ENCODE results near the gene MSL3B.

Gene MSL3B

DNA sequence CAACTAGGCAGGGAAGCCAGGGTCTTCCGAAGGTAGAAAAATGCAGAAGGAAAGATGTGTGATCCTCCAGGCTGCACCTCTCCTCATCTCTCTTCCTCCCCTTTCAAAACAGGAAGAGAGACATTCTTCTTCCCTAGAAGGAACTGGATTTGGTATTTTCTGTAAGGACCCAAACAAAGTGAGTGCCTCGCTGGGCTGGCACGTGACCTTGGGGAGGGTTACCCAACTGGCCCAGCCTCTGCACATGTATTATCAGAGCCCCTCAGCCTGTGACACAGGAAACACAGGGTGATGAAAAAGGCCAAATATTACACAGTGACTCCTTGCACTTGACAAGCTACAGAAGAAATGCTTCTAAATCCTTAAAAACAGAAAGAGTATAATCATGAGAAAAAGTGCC, 16.1 kb downstream of the MSL3B start:
- 78% methylated on average over 3 of the region's 3 CpGs; no CpG with 5 or more reads in 1 of the 2 donors for WGBS, 2 donors (ENCODE audit: low coverage in 1 of 2)
- Histone ChIP-seq H3K9me3 (no peaks in the 10 kb centered on the region), H3K27ac (no peak overlapping the region), H3K36me3 (no peaks in the 10 kb centered on the region), H3K27me3 (no peaks in the 10 kb centered on the region), H3K4me1 (peaks cover 0 to 17% (median 12%) of the 10 kb centered on the region in 4 donors), H3K4me3 (no peak overlapping the region)
- intact Hi-C loops (cut with DNase I; ENCODE audit: low total_unique reads) (no loop called here), in situ Hi-C loops (cut with MboI; ENCODE audit: low pct_ligation_motif_present in 1 of 4, low pct_unique_long_range_greater_than_20kb in 1 of 4, low sequenced_read_pairs in 3 of 4) (no loop called here)
- TF ChIP-seq EP300 (IDR thresholded peaks at IDR 0.05; ENCODE audit: low read depth), result no peak
- TF ChIP-seq, protein P1, sequence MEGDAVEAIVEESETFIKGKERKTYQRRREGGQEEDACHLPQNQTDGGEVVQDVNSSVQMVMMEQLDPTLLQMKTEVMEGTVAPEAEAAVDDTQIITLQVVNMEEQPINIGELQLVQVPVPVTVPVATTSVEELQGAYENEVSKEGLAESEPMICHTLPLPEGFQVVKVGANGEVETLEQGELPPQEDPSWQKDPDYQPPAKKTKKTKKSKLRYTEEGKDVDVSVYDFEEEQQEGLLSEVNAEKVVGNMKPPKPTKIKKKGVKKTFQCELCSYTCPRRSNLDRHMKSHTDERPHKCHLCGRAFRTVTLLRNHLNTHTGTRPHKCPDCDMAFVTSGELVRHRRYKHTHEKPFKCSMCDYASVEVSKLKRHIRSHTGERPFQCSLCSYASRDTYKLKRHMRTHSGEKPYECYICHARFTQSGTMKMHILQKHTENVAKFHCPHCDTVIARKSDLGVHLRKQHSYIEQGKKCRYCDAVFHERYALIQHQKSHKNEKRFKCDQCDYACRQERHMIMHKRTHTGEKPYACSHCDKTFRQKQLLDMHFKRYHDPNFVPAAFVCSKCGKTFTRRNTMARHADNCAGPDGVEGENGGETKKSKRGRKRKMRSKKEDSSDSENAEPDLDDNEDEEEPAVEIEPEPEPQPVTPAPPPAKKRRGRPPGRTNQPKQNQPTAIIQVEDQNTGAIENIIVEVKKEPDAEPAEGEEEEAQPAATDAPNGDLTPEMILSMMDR (IDR thresholded peaks at IDR 0.05), result no peak
- DNase-seq, result no peak

DNA sequence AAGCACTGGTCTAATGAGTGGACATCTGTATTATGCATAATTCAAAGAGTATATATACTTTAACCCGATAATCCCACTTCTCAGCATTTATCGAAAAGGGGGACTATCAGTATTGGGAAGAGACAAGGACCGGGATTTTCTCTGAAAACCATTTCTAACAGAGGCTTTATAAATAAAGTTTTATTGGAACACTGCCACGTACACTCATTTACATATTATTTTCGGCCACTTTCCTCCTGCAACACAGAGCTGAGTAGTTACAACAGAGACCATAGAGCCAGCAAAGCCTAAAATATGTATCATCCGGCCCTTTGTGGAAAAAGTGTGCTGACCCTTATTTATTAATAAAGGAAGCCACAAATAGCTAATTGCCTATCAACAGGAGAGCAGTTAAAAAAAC, 17.0 kb downstream of the MSL3B start:
- Histone ChIP-seq H3K4me3 (no peak overlapping the region), H3K27ac (no peak overlapping the region), H3K9me3 (no peaks in the 10 kb centered on the region), H3K27me3 (no peaks in the 10 kb centered on the region), H3K36me3 (no peaks in the 10 kb centered on the region), H3K4me1 (peaks cover 0 to 17% (median 12%) of the 10 kb centered on the region in 4 donors)
- TF ChIP-seq EP300 (IDR thresholded peaks at IDR 0.05; ENCODE audit: low read depth), result no peak
- TF ChIP-seq, protein P1 (IDR thresholded peaks at IDR 0.05), result no peak
- no peak for TF ChIP-seq POLR2A (IDR thresholded peaks at IDR 0.05)
- no peak for TF ChIP-seq POLR2AphosphoS5 (IDR thresholded peaks at IDR 0.05)
- intact Hi-C loops (cut with DNase I; ENCODE audit: low total_unique reads), result no loop called here
- no peak for DNase-seq
- in situ Hi-C loops (cut with MboI; ENCODE audit: low pct_ligation_motif_present in 1 of 4, low pct_unique_long_range_greater_than_20kb in 1 of 4, low sequenced_read_pairs in 3 of 4), result no loop called here
- WGBS, 2 donors (ENCODE audit: low coverage in 1 of 2), result 93 to 98% methylated on average over 6 of the region's 6 CpGs

GRCh38 chr2:233850745-233851144, 17.4 kb downstream of the MSL3B start:
- DNase-seq, result no peak
- TF ChIP-seq, protein P1 (IDR thresholded peaks at IDR 0.05), result no peak
- no peak for TF ChIP-seq EP300 (IDR thresholded peaks at IDR 0.05; ENCODE audit: low read depth)
- TF ChIP-seq POLR2AphosphoS5 (IDR thresholded peaks at IDR 0.05), result no peak
- TF ChIP-seq POLR2A (IDR thresholded peaks at IDR 0.05), result no peak
- no peaks in the 10 kb centered on the region for H3K9me3 ChIP-seq
- H3K36me3 ChIP-seq, result no peaks in the 10 kb centered on the region
- no peak overlapping the region for H3K27ac ChIP-seq
- WGBS, 2 donors (ENCODE audit: low coverage in 1 of 2), result 80 to 87% methylated on average over 1 to 7 of the region's 7 CpGs
- H3K4me1 ChIP-seq, result peaks cover 0 to 17% (median 12%) of the 10 kb centered on the region in 4 donors
- H3K4me3 ChIP-seq, result no peak overlapping the region
- intact Hi-C loops (cut with DNase I; ENCODE audit: low total_unique reads) (no loop called here), in situ Hi-C loops (cut with MboI; ENCODE audit: low pct_ligation_motif_present in 1 of 4, low pct_unique_long_range_greater_than_20kb in 1 of 4, low sequenced_read_pairs in 3 of 4) (no loop called here)
- no peaks in the 10 kb centered on the region for H3K27me3 ChIP-seq

DNA sequence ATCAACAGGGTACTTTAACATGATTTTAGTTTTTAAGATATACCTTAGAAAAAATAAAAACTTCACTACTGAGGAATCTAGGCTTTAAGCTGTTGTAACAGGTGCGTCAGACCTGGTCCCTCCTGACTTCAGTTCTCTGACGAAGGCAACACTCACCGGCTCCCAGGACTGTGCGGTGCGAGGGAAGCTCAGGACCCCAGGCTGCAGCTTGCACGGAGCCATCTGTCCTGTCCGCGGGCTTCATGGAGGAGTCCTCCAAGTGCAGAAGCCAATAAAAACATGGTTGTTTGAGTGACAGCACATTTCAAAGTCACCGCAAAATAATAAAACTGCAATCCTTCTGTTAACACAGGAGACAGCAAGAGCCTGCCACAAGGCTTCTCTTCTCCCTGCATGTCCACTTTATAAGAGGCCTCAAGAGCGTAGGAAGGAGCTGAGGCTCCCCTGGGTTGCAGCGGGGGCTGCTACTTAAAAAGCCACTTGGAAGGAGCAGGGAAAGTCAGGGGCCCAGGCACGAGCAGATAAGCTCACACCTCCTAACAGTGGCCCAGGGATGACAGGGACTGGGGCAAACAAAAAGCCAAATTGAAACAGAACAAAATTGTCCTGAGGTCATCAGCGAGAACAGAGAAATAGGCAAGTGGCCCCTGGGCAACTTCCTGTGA, 18.4 kb downstream of the MSL3B start:
- TF ChIP-seq POLR2AphosphoS5 (IDR thresholded peaks at IDR 0.05) (no peak), POLR2A (IDR thresholded peaks at IDR 0.05) (no peak)
- TF ChIP-seq, protein P1 (IDR thresholded peaks at IDR 0.05), result no peak
- Histone ChIP-seq H3K9me3 (no peaks in the 10 kb centered on the region), H3K27ac (no peak overlapping the region), H3K27me3 (no peaks in the 10 kb centered on the region), H3K36me3 (no peaks in the 10 kb centered on the region), H3K4me1 (peaks cover 0 to 12% (median 9%) of the 10 kb centered on the region in 4 donors), H3K4me3 (no peak overlapping the region)
- in situ Hi-C loops (cut with MboI; ENCODE audit: low pct_ligation_motif_present in 1 of 4, low pct_unique_long_range_greater_than_20kb in 1 of 4, low sequenced_read_pairs in 3 of 4) (loop anchor here in 1 of 4 donors (25.0 kb wide), 1 partner anchor 387 kb away; no protein-coding TSS in a partner anchor), intact Hi-C loops (cut with DNase I; ENCODE audit: low total_unique reads) (no loop called here)
- DNase-seq, result no peak
- 90 to 94% methylated on average over 6 to 13 of the region's 13 CpGs for WGBS, 2 donors (ENCODE audit: low coverage in 1 of 2)

Data from transverse colon (tissue), 4 donors.